Activated CD4-positive, alpha-beta T cell treated with anti-CD3 and anti-CD28 coated beads for 36 hours (primary cell): Measurements from ENCODE around the gene CCDC47. TPM values are rescaled to one million over a fixed set of nuclear protein-coding genes. Genes with fewer than 3 reads are reported as not detected.
"Not testable (repeated sequence)": the region's sequence is repeated elsewhere in the genome, so short reads cannot be mapped to it uniquely, and the experiment has no call there.

Experiments
- ATAC-seq: fragments of 200-7000 bp; cut with Tn5 transposase; one replicate; pipeline ENCODE4 v1.10.0; 2021; ENCODE audit warnings: mild to moderate bottlenecking, moderate library complexity
- CTCF ChIA-PET: fragments of 350-600 bp; sonication (Branson Sonifier 250); formaldehyde crosslinking; loops from one replicate; lab custom pipeline; 2021; ENCODE audit warnings: antibody characterized with exemption; lab: Charles Lee
- POLR2A ChIA-PET: fragments of 350-600 bp; sonication (Branson Sonifier 250); formaldehyde crosslinking; loops from one replicate; lab custom pipeline; 2021; ENCODE audit warnings: antibody characterized with exemption, inconsistent platforms; lab: Charles Lee
- DNase-seq: peaks from one replicate; pipeline ENCODE4 v3.0.0-alpha.2; 2020
- H3K27ac Mint-ChIP-seq: one replicate; pipeline ENCODE4 v1.8.0; 2021; ENCODE audit warnings: mixed read lengths
- H3K27me3 Mint-ChIP-seq: one replicate; pipeline ENCODE4 v1.8.0; 2021; ENCODE audit warnings: mixed read lengths
- H3K36me3 Mint-ChIP-seq: one replicate; pipeline ENCODE4 v1.8.0; 2021; ENCODE audit warnings: low read depth, mixed read lengths
- H3K4me1 Mint-ChIP-seq: one replicate; pipeline ENCODE4 v1.8.0; 2021; ENCODE audit warnings: mixed read lengths
- H3K4me3 Mint-ChIP-seq: one replicate; pipeline ENCODE4 v1.8.0; 2021; ENCODE audit warnings: mild to moderate bottlenecking, moderate library complexity, mixed read lengths
- H3K9me3 Mint-ChIP-seq: one replicate; pipeline ENCODE4 v1.8.0; 2021; ENCODE audit warnings: low read depth, mixed read lengths
- intact Hi-C, 2 experiments: fragments of 100-400 bp; cut with DNase I in 1 of 2; cut with micrococcal nuclease in 1 of 2; formaldehyde crosslinking; loops; one replicate each; pipeline versions ENCODE4 v1.14.2 to v1.15.1; 2022 to 2024; cut with DNase I, micrococcal nuclease
- total RNA-seq, 2 experiments: library from RNA; stranded (reverse); gene quantifications; one replicate each; pipeline ENCODE4 v1.2.3, GENCODE V29; 2021

The CCDC47 gene
- total RNA-seq, 2 experiments from 2014 or later = 76.9 to 82.3 TPM

GRCh38 chr17:63740464-63741142 is 32.8 kb downstream of the CCDC47 start:
- no peaks in the 10 kb centered on the region for H3K9me3 Mint-ChIP-seq
- H3K4me3 Mint-ChIP-seq = peak overlapping the region; percentile 91
- ChIA-PET POLR2A (interaction anchor here (0.6 to 1.3 kb wide), 5 partner anchors 9 to 137 kb away, joined by 3 to 5 read pairs (median 3); partner anchors contain the start of genes CCDC47 and MAP3K3), CTCF (interaction anchor here (1.2 to 1.7 kb wide), 3 partner anchors 19 to 38 kb away, joined by 3 to 6 read pairs (median 5); no protein-coding TSS in a partner anchor)
- H3K27me3 Mint-ChIP-seq = no peaks in the 10 kb centered on the region
- DNase-seq = no peak
- H3K27ac Mint-ChIP-seq = peak overlapping the region; percentile 95
- ATAC-seq = no peak
- peaks cover 6% of the 10 kb centered on the region for H3K36me3 Mint-ChIP-seq
- peaks cover 29% of the 10 kb centered on the region for H3K4me1 Mint-ChIP-seq
- intact Hi-C loops = loop anchor here (1.0 to 5.0 kb wide), 11 partner anchors 33 to 773 kb away; partner anchors contain the start of genes CCDC47 (in 2 of the 2), FTSJ3 (in 2 of the 2), PSMC5 (in 2 of the 2) and CEP95 (in 1 of the 2)

- Mint-ChIP-seq H3K4me3 (no peak overlapping the region), H3K9me3 (no peaks in the 10 kb centered on the region), H3K36me3 (no peaks in the 10 kb centered on the region), H3K27ac (no peak overlapping the region), H3K27me3 (no peaks in the 10 kb centered on the region), H3K4me1 (peaks cover 17% of the 10 kb centered on the region)
- ATAC-seq = no peak
- CTCF ChIA-PET = interaction anchor here (0.8 to 0.9 kb wide), 2 partner anchors 43 to 165 kb away, joined by 3 read pairs; no protein-coding TSS in a partner anchor
- DNase-seq = no peak
- POLR2A ChIA-PET = interaction anchor here (0.9 kb wide), 1 partner anchor 16 kb away, joined by 3 read pairs; no protein-coding TSS in a partner anchor
- intact Hi-C loops = no loop called here
Observed at GRCh38 chr17:63735691-63736090, 37.7 kb downstream of the CCDC47 start.

- DNase-seq = no peak
- intact Hi-C loops = no loop called here
- Mint-ChIP-seq H3K36me3 (peaks cover 15% of the 10 kb centered on the region), H3K4me1 (peaks cover 2% of the 10 kb centered on the region), H3K27ac (no peak overlapping the region), H3K9me3 (no peaks in the 10 kb centered on the region), H3K4me3 (no peak overlapping the region), H3K27me3 (no peaks in the 10 kb centered on the region)
- POLR2A ChIA-PET = no interaction called here
- CTCF ChIA-PET = interaction anchor here (0.6 to 3.3 kb wide), 6 partner anchors 10 to 126 kb away, joined by 3 to 17 read pairs (median 3); no protein-coding TSS in a partner anchor
- ATAC-seq = no peak
Observed at GRCh38 chr17:63722403-63722802, 51.0 kb downstream of the CCDC47 start.

GRCh38 chr17:63720194-63720593 is 53.2 kb downstream of the CCDC47 start:
- H3K4me3 Mint-ChIP-seq, H3K27ac Mint-ChIP-seq, intact Hi-C loops, H3K9me3 Mint-ChIP-seq, H3K27me3 Mint-ChIP-seq, ATAC-seq, H3K4me1 Mint-ChIP-seq, DNase-seq: not testable (repeated sequence)
- CTCF ChIA-PET = interaction anchor here (0.5 to 3.3 kb wide), 2 partner anchors 10 to 344 kb away, joined by 3 to 17 read pairs; no protein-coding TSS in a partner anchor
- POLR2A ChIA-PET = interaction anchor here (0.7 kb wide), 1 partner anchor 12 kb away, joined by 3 read pairs; no protein-coding TSS in a partner anchor
- H3K36me3 Mint-ChIP-seq = peaks cover 11% of the 10 kb centered on the region

GRCh38 chr17:63718988-63719387 is 54.4 kb downstream of the CCDC47 start:
- ATAC-seq = no peak
- no peaks in the 10 kb centered on the region for H3K4me1 Mint-ChIP-seq

GRCh38 chr17:63716426-63716825 is 57.0 kb downstream of the CCDC47 start:
- CTCF ChIA-PET = interaction anchor here (0.6 to 1.0 kb wide), 2 partner anchors 50 to 213 kb away, joined by 3 read pairs; no protein-coding TSS in a partner anchor
- no peak for ATAC-seq
- H3K27ac Mint-ChIP-seq = no peak overlapping the region
- H3K4me3 Mint-ChIP-seq = no peak overlapping the region
- H3K4me1 Mint-ChIP-seq = no peaks in the 10 kb centered on the region
- DNase-seq = no peak
- H3K9me3 Mint-ChIP-seq = no peaks in the 10 kb centered on the region
- intact Hi-C loops = no loop called here
- no peaks in the 10 kb centered on the region for H3K27me3 Mint-ChIP-seq
- peaks cover 5% of the 10 kb centered on the region for H3K36me3 Mint-ChIP-seq
- POLR2A ChIA-PET = no interaction called here

More at GRCh38 chr17:63718988-63719387, 54.4 kb downstream of the CCDC47 start:
- intact Hi-C loops = no loop called here
- peaks cover 9% of the 10 kb centered on the region for H3K36me3 Mint-ChIP-seq
- H3K27ac Mint-ChIP-seq = no peak overlapping the region
- POLR2A ChIA-PET = no interaction called here
- CTCF ChIA-PET = interaction anchor here (0.8 kb wide), 1 partner anchor 175 kb away, joined by 3 read pairs; no protein-coding TSS in a partner anchor
- no peaks in the 10 kb centered on the region for H3K9me3 Mint-ChIP-seq
- H3K27me3 Mint-ChIP-seq = no peaks in the 10 kb centered on the region
- DNase-seq = no peak
- H3K4me3 Mint-ChIP-seq = no peak overlapping the region

- intact Hi-C loops = no loop called here
- no peaks in the 10 kb centered on the region for H3K27me3 Mint-ChIP-seq
Observed at GRCh38 chr17:63714550-63715277, 58.7 kb downstream of the CCDC47 start.

GRCh38 chr17:63709110-63709509 is 64.3 kb downstream of the CCDC47 start:
- H3K27ac Mint-ChIP-seq = peak overlapping the region; percentile 44
- ATAC-seq = no peak
- no peak for DNase-seq
- H3K27me3 Mint-ChIP-seq = no peaks in the 10 kb centered on the region
- H3K4me3 Mint-ChIP-seq = no peak overlapping the region
- CTCF ChIA-PET = interaction anchor here (0.7 to 3.1 kb wide), 10 partner anchors 8 to 303 kb away, joined by 3 to 23 read pairs (median 6); partner anchors contain the start of gene LIMD2
- POLR2A ChIA-PET = interaction anchor here (2.3 kb wide), 1 partner anchor 8 kb away, joined by 13 read pairs; no protein-coding TSS in a partner anchor
- peaks cover 18% of the 10 kb centered on the region for H3K36me3 Mint-ChIP-seq
- H3K9me3 Mint-ChIP-seq = no peaks in the 10 kb centered on the region
- intact Hi-C loops = no loop called here
- peaks cover 52% of the 10 kb centered on the region for H3K4me1 Mint-ChIP-seq

More at GRCh38 chr17:63714550-63715277, 58.7 kb downstream of the CCDC47 start:
- no peak for ATAC-seq
- Mint-ChIP-seq H3K4me1 (peaks cover 8% of the 10 kb centered on the region), H3K36me3 (peaks cover 8% of the 10 kb centered on the region), H3K9me3 (no peaks in the 10 kb centered on the region), H3K4me3 (no peak overlapping the region), H3K27ac (no peak overlapping the region)
- ChIA-PET POLR2A (no interaction called here), CTCF (interaction anchor here (0.9 to 1.2 kb wide), 3 partner anchors 12 to 18 kb away, joined by 3 to 7 read pairs (median 3); no protein-coding TSS in a partner anchor)
- no peak for DNase-seq

- H3K4me1 Mint-ChIP-seq = peaks cover 72% of the 10 kb centered on the region
- CTCF ChIA-PET = interaction anchor here (0.8 to 0.9 kb wide), 2 partner anchors 9 to 281 kb away, joined by 3 to 4 read pairs; no protein-coding TSS in a partner anchor
- no peak for ATAC-seq
- peaks cover 33% of the 10 kb centered on the region for H3K36me3 Mint-ChIP-seq
- no peaks in the 10 kb centered on the region for H3K9me3 Mint-ChIP-seq
- no peak overlapping the region for H3K4me3 Mint-ChIP-seq
- DNase-seq = no peak
- H3K27me3 Mint-ChIP-seq = no peaks in the 10 kb centered on the region
- H3K27ac Mint-ChIP-seq = peak overlapping the region; percentile 72
- intact Hi-C loops = no loop called here
- POLR2A ChIA-PET = interaction anchor here (0.7 kb wide), 1 partner anchor 102 kb away, joined by 3 read pairs; no protein-coding TSS in a partner anchor
Observed at GRCh38 chr17:63707151-63707550, 66.2 kb downstream of the CCDC47 start.

- H3K4me3 Mint-ChIP-seq = no peak overlapping the region
- ATAC-seq = no peak
- H3K27me3 Mint-ChIP-seq = no peaks in the 10 kb centered on the region
Observed at GRCh38 chr17:63706336-63707082, 66.9 kb downstream of the CCDC47 start.

More at GRCh38 chr17:63706336-63707082, 66.9 kb downstream of the CCDC47 start:
- CTCF ChIA-PET = interaction anchor here (0.8 kb wide), 2 partner anchors 63 to 281 kb away, joined by 3 read pairs; no protein-coding TSS in a partner anchor
- H3K27ac Mint-ChIP-seq = peak overlapping the region; percentile 72
- H3K36me3 Mint-ChIP-seq = peaks cover 38% of the 10 kb centered on the region
- H3K4me1 Mint-ChIP-seq = peaks cover 77% of the 10 kb centered on the region
- DNase-seq = no peak
- no peaks in the 10 kb centered on the region for H3K9me3 Mint-ChIP-seq
- POLR2A ChIA-PET = no interaction called here
- intact Hi-C loops = no loop called here
